HCT116 (cell line): ENCODE data around the gene SFRP4. TPM values are rescaled to one million over a fixed set of nuclear protein-coding genes. Genes with fewer than 3 reads are reported as not detected.

Source experiments
- ATAC-seq: fragments of 200-7000 bp; cut with Tn5 transposase; 2 replicates; pipeline ENCODE4 v1.9.1; 2020; ENCODE audit warnings: mild to moderate bottlenecking, moderate library complexity
- BruUV-seq: library from RNA; stranded (reverse); fragments of 400-500 nt; replicated peaks from 2 replicates; lab custom pipeline; 2021; lab: Mats Ljungman, UMichigan
- CTCF ChIA-PET: fragments of 300-600 bp; sonication (Branson Sonifier 250); formaldehyde crosslinking; loops from one replicate; lab custom pipeline; 2021; ENCODE audit warnings: antibody characterized with exemption; lab: Charles Lee
- POLR2A ChIA-PET: fragments of 300-600, 350-600 bp; sonication (Branson Sonifier 250); formaldehyde crosslinking; loops from one replicate; lab custom pipeline; 2021; ENCODE audit warnings: antibody characterized with exemption; lab: Charles Lee
- RAD21 ChIA-PET, 2 experiments: fragments of 300-600 bp; sonication (Branson Sonifier 250); formaldehyde crosslinking; loops; one replicate each; lab custom pipeline; 2023; ENCODE audit warnings: low total read pairs in 2 of 2; ENCODE audit not compliant: uncharacterized antibody in 2 of 2, unreplicated experiment in 2 of 2, low non-redundant PET in 1 of 2; lab: Charles Lee
- DNase-seq: peaks from one replicate; pipeline ENCODE4 v3.0.0-alpha.2; 2010; ENCODE audit warnings: low read depth, low spot score
- H2AFZ ChIP-seq: fragments of 200-600 bp; shearing (Covaris generic), sonication (generic); 2 replicates; pipeline ENCODE4 v1.6.1; 2017; ENCODE audit warnings: low read depth, mixed run types, mixed read lengths, antibody characterized with exemption, low read length; ENCODE audit not compliant: poor library complexity, severe bottlenecking
- H3K27ac ChIP-seq: 2 replicates; pipeline ENCODE4 v1.5.1; 2012; ENCODE audit warnings: low read depth, low read length
- H3K27me3 ChIP-seq: fragments of 200-600 bp; sonication (generic); 2 replicates; pipeline ENCODE4 v1.6.1; 2016; ENCODE audit warnings: mixed run types, low read length, mixed read lengths; ENCODE audit not compliant: insufficient read depth
- H3K36me3 ChIP-seq, 2 experiments: fragments of 200-500 bp in 1 of 2; fragments of 200-600 bp in 1 of 2; sonication (Bioruptor generic) in 1 of 2; sonication (generic) in 1 of 2; 2 replicates each; pipeline versions ENCODE4 v1.5.1 to v1.6.1; 2014 to 2016; ENCODE audit warnings: low read length in 2 of 2, inconsistent platforms in 1 of 2, mixed read lengths in 1 of 2, mixed run types in 1 of 2; ENCODE audit not compliant: insufficient read depth in 2 of 2, control insufficient read depth in 1 of 2
- H3K4me1 ChIP-seq, 2 experiments: fragments of 200-600 bp in 1 of 2; sonication (generic) in 1 of 2; 2 replicates each; pipeline versions ENCODE4 v1.5.1 to v1.6.1; 2012 to 2017; ENCODE audit warnings: low read length in 2 of 2, inconsistent platforms in 1 of 2, mild to moderate bottlenecking in 1 of 2, mixed read lengths in 1 of 2, mixed run types in 1 of 2, moderate library complexity in 1 of 2; ENCODE audit not compliant: insufficient read depth in 2 of 2, control insufficient read depth in 1 of 2
- H3K4me2 ChIP-seq: fragments of 200-600 bp; sonication (generic); 2 replicates; pipeline ENCODE4 v1.6.1; 2017; ENCODE audit warnings: mixed run types, low read length, mixed read lengths
- H3K4me3 ChIP-seq, 2 experiments: fragments of 200-600 bp in 1 of 2; sonication (generic) in 1 of 2; replicated peaks in 1 of 2; 2 replicates each; pipeline ENCODE4 v1.5.1; 2011 to 2016; ENCODE audit warnings: low read length in 2 of 2, control low read depth in 1 of 2, low read depth in 1 of 2, mild to moderate bottlenecking in 1 of 2, mixed read lengths in 1 of 2, mixed run types in 1 of 2
- H3K79me2 ChIP-seq: fragments of 200-600 bp; sonication (generic); 2 replicates; pipeline ENCODE4 v1.6.1; 2017; ENCODE audit warnings: mild to moderate bottlenecking, mixed run types, low read length, moderate library complexity, mixed read lengths; ENCODE audit not compliant: insufficient read depth
- H3K9ac ChIP-seq: fragments of 200-600 bp; sonication (generic); 2 replicates; pipeline ENCODE4 v1.6.1; 2016; ENCODE audit warnings: low read length, mixed read lengths
- H3K9me2 ChIP-seq: fragments of 200-600 bp; sonication (generic), shearing (Covaris generic); 2 replicates; pipeline ENCODE4 v1.6.1; 2017; ENCODE audit warnings: mixed run types, mild to moderate bottlenecking, moderate library complexity; ENCODE audit not compliant: insufficient read depth
- H3K9me3 ChIP-seq, 2 experiments: fragments of 200-500 bp in 1 of 2; fragments of 200-600 bp in 1 of 2; sonication (Bioruptor generic) in 1 of 2; sonication (generic) in 1 of 2; 2 replicates each; pipeline ENCODE4 v1.6.1; 2014 to 2017; ENCODE audit warnings: low read length in 2 of 2, mixed read lengths in 2 of 2, inconsistent platforms in 1 of 2, low read depth in 1 of 2, mild to moderate bottlenecking in 1 of 2, mixed run types in 1 of 2, moderate library complexity in 1 of 2; ENCODE audit not compliant: control insufficient read depth in 1 of 2, insufficient read depth in 1 of 2
- H4K20me1 ChIP-seq: fragments of 200-600 bp; sonication (generic), shearing (Covaris generic); 2 replicates; pipeline ENCODE4 v1.6.1; 2017; ENCODE audit warnings: mixed run types, mild to moderate bottlenecking, moderate library complexity; ENCODE audit not compliant: insufficient read depth
- CTCF ChIP-seq, 3 experiments: fragments of 200-600 bp in 1 of 3; sonication (generic) in 1 of 3; IDR thresholded peaks in 2 of 3; conservative IDR thresholded peaks in 1 of 3; 2 replicates each; pipeline ENCODE4 v1.5.1; 2012 to 2017; ENCODE audit warnings: low read depth in 2 of 3, low read length in 2 of 3, antibody characterized with exemption in 1 of 3, borderline replicate concordance in 1 of 3, control low read depth in 1 of 3, mild to moderate bottlenecking in 1 of 3, mixed read lengths in 1 of 3, mixed run types in 1 of 3, moderate library complexity in 1 of 3; ENCODE audit not compliant: insufficient read depth in 1 of 3
- TCF7L2 ChIP-seq: IDR thresholded peaks from 2 replicates; pipeline ENCODE4 v1.7.0; 2011; ENCODE audit warnings: borderline replicate concordance, inconsistent platforms; ENCODE audit not compliant: insufficient read depth, insufficient read length; ENCODE audit errors: extremely low read depth
- YY1 ChIP-seq: IDR thresholded peaks from 2 replicates; pipeline ENCODE4 v1.6.1; 2011; ENCODE audit warnings: low read length, low read depth, moderate library complexity, mild to moderate bottlenecking; ENCODE audit not compliant: insufficient replicate concordance; ENCODE audit errors: extremely low read depth
- intact Hi-C: fragments of 100-400 bp; cut with micrococcal nuclease; formaldehyde crosslinking; loops from 2 replicates; pipeline ENCODE4 v1.10.0; 2022
- total RNA-seq: library from RNA; stranded (reverse); gene quantifications from one replicate; pipeline ENCODE4 v1.2.1, GENCODE V29; 2021; ENCODE audit not compliant: unreplicated experiment

The SFRP4 gene
- total RNA-seq, 1 experiment from 2014 or later = 0.25 TPM

GRCh38 chr7:37908221-37908788, 8.3 kb downstream of the SFRP4 start:
- ChIA-PET POLR2A (no interaction called here), RAD21 (no interaction called here), CTCF (interaction anchor here (0.7 to 1.5 kb wide), 3 partner anchors 9 to 466 kb away, joined by 3 to 10 read pairs (median 3); partner anchors contain the start of gene SFRP4)
- Histone ChIP-seq H4K20me1 (no peaks in the 10 kb centered on the region), H3K27ac (no peak overlapping the region), H3K36me3 (no peaks in the 10 kb centered on the region), H3K27me3 (peaks cover 5% of the 10 kb centered on the region; the same call in 1 of the 2 replicates), H3K9me3 (no peaks in the 10 kb centered on the region), H3K9me2 (no peaks in the 10 kb centered on the region), H2AFZ (no peak overlapping the region), H3K4me1 (no peaks in the 10 kb centered on the region), H3K79me2 (no peaks in the 10 kb centered on the region), H3K4me2 (no peak overlapping the region), H3K4me3 (no peak overlapping the region), H3K9ac (no peak overlapping the region)
- DNase-seq = no peak
- no peak for TF ChIP-seq CTCF (IDR thresholded peaks at IDR 0.05 in 2 of 3, conservative IDR thresholded peaks at IDR 0.05 in 1 of 3; ENCODE audit: borderline replicate concordance in 1 of 3, insufficient read depth in 1 of 3, low read depth in 2 of 3, low read length in 2 of 3)
- no peak for TF ChIP-seq YY1
- intact Hi-C loops = no loop called here
- no peak for ATAC-seq
- no TSS peak for BruUV-seq

- RAD21 ChIA-PET = interaction anchor here in 1 of 2 experiments (0.6 kb wide), 1 partner anchor 264 kb away, joined by 3 read pairs; no protein-coding TSS in a partner anchor
- no peak for ATAC-seq
These were observed 14.6 kb downstream of the SFRP4 start for GRCh38 chr7:37901890-37902524.

More at GRCh38 chr7:37901890-37902524, 14.6 kb downstream of the SFRP4 start:
- no peak for TF ChIP-seq TCF7L2
- H3K4me2 ChIP-seq = no peak overlapping the region
- H3K9ac ChIP-seq = no peak overlapping the region
- no peaks in the 10 kb centered on the region for H3K36me3 ChIP-seq
- no TSS peak for BruUV-seq
- H3K27me3 ChIP-seq = no peaks in the 10 kb centered on the region
- H3K9me3 ChIP-seq = no peaks in the 10 kb centered on the region
- peaks cover 0 to 4% of the 10 kb centered on the region in 2 experiments; a peak in 1 of 4 replicates for H3K4me1 ChIP-seq
- H2AFZ ChIP-seq = no peak overlapping the region
- CTCF ChIA-PET = interaction anchor here (0.6 to 2.8 kb wide), 9 partner anchors 15 to 469 kb away, joined by 3 to 18 read pairs (median 5); partner anchors contain the start of gene SFRP4
- no peak for DNase-seq
- POLR2A ChIA-PET = no interaction called here
- H4K20me1 ChIP-seq = no peaks in the 10 kb centered on the region
- H3K27ac ChIP-seq = no peak overlapping the region
- H3K4me3 ChIP-seq = no peak overlapping the region
- H3K9me2 ChIP-seq = no peaks in the 10 kb centered on the region
- intact Hi-C loops = loop anchor here (1.0 to 5.0 kb wide), 4 partner anchors 204 to 465 kb away; no protein-coding TSS in a partner anchor
- H3K79me2 ChIP-seq = no peaks in the 10 kb centered on the region
